ENCODE results near the gene TCF19. TPM values are rescaled to one million over a fixed set of nuclear protein-coding genes. Genes with fewer than 3 reads are reported as not detected.
A peak's percentile ranks its signal among the peaks of the same experiment; 100 is the strongest.

The TCF19 gene
- total and polyA plus RNA-seq, 3 donors from 2014 or later: 3.6 to 4.7 (median 3.7) TPM

GRCh38 chr6:31113861-31114540, 44.4 kb upstream of the TCF19 start:
- intact Hi-C loops (cut with DNase I; ENCODE audit: low total_unique reads): no loop called here
- no peak overlapping the region for H3K4me3 ChIP-seq
- H3K36me3 ChIP-seq (ENCODE audit: low read depth, missing control alignments): no peaks in the 10 kb centered on the region
- no peak overlapping the region for H3K27ac ChIP-seq
- no peak for TF ChIP-seq POLR2A (IDR thresholded peaks at IDR 0.05)
- no peak for TF ChIP-seq CTCF (IDR thresholded peaks at IDR 0.05)
- no peaks in the 10 kb centered on the region for H3K27me3 ChIP-seq
- 64 to 90% methylated on average over 5 to 7 of the region's 7 CpGs for WGBS, 2 donors
- no peaks in the 10 kb centered on the region for H3K9me3 ChIP-seq
- DNase-seq: no peak
- H3K4me1 ChIP-seq: peaks cover 16% of the 10 kb centered on the region

- no peaks in the 10 kb centered on the region for H3K36me3 ChIP-seq (ENCODE audit: low read depth, missing control alignments)
- H3K27me3 ChIP-seq: no peaks in the 10 kb centered on the region
- peak within 1 kb of the TSS in 1 of 2 donors; percentile 19 for H3K27ac ChIP-seq
- no peaks in the 10 kb centered on the region for H3K9me3 ChIP-seq
- peak; percentile 80 for DNase-seq
- intact Hi-C loops (cut with DNase I; ENCODE audit: low total_unique reads): no loop called here
- H3K4me3 ChIP-seq: no peak within 1 kb of the TSS
- no peak for TF ChIP-seq CTCF (IDR thresholded peaks at IDR 0.05)
- TF ChIP-seq POLR2A (IDR thresholded peaks at IDR 0.05): no peak
- H3K4me1 ChIP-seq: peaks cover 16% of the 10 kb centered on the region
- 29 to 34% methylated on average over 3 of the region's 3 CpGs for WGBS, 2 donors
Measured at GRCh38 chr6:31114541-31114878, 43.9 kb upstream of the TCF19 start, which contains the start of gene PSORS1C1. Gene PSORS1C1, plus strand, starts transcription at chr6:31114800. Its CDS starts 14,833 bp downstream, at chr6:31129633.

- Histone ChIP-seq H3K4me1 (peaks cover 16% of the 10 kb centered on the region), H3K27ac (peak overlapping the region in 1 of 2 donors; percentile 19), H3K4me3 (no peak overlapping the region), H3K27me3 (no peaks in the 10 kb centered on the region), H3K9me3 (no peaks in the 10 kb centered on the region), H3K36me3 (ENCODE audit: low read depth, missing control alignments) (no peaks in the 10 kb centered on the region)
- no peak for DNase-seq
- WGBS, 2 donors: 70 to 72% methylated on average over 9 of the region's 9 CpGs
- intact Hi-C loops (cut with DNase I; ENCODE audit: low total_unique reads): no loop called here
- TF ChIP-seq POLR2A (IDR thresholded peaks at IDR 0.05): no peak
- no peak for TF ChIP-seq CTCF (IDR thresholded peaks at IDR 0.05)
Measured at GRCh38 chr6:31114970-31115849, 43.2 kb upstream of the TCF19 start.

GRCh38 chr6:31115941-31116560, 42.3 kb upstream of the TCF19 start:
- DNase-seq: no peak
- intact Hi-C loops (cut with DNase I; ENCODE audit: low total_unique reads): no loop called here
- Histone ChIP-seq H3K27me3 (no peaks in the 10 kb centered on the region), H3K36me3 (ENCODE audit: low read depth, missing control alignments) (no peaks in the 10 kb centered on the region), H3K4me3 (no peak overlapping the region), H3K9me3 (no peaks in the 10 kb centered on the region), H3K27ac (no peak overlapping the region), H3K4me1 (peaks cover 16% of the 10 kb centered on the region)
- 77 to 93% methylated on average over 11 to 12 of the region's 12 CpGs for WGBS, 2 donors
- no peak for TF ChIP-seq CTCF (IDR thresholded peaks at IDR 0.05)
- no peak for TF ChIP-seq POLR2A (IDR thresholded peaks at IDR 0.05)
